Type B pancreatic cell (in vitro differentiated cells): Measurements from ENCODE around the gene SLC31A1. TPM values are rescaled to one million over a fixed set of nuclear protein-coding genes. Genes with fewer than 3 reads are reported as not detected.

Source experiments
- DNase-seq: peaks from one replicate; pipeline ENCODE4 v3.0.0; 2021; ENCODE audit warnings: mixed read lengths; ENCODE audit not compliant: unreplicated experiment; ENCODE audit errors: extremely low spot score
- H3K27ac Mint-ChIP-seq: 2 replicates; pipeline ENCODE4 v1.8.0; 2021; ENCODE audit warnings: mild to moderate bottlenecking, mixed read lengths
- H3K27me3 Mint-ChIP-seq: 2 replicates; pipeline ENCODE4 v1.8.0; 2021; ENCODE audit warnings: mixed read lengths
- H3K36me3 Mint-ChIP-seq: 2 replicates; pipeline ENCODE4 v1.8.0; 2021; ENCODE audit warnings: mixed read lengths
- H3K4me1 Mint-ChIP-seq: one replicate; pipeline ENCODE4 v1.8.0; 2021; ENCODE audit warnings: mixed read lengths; ENCODE audit not compliant: unreplicated experiment
- H3K4me3 Mint-ChIP-seq: 2 replicates; pipeline ENCODE4 v1.8.0; 2021; ENCODE audit warnings: mild to moderate bottlenecking, mixed read lengths
- H3K9me3 Mint-ChIP-seq: 2 replicates; pipeline ENCODE4 v1.8.0; 2021; ENCODE audit warnings: mixed read lengths
- total RNA-seq: library from RNA; stranded (reverse); gene quantifications from 2 replicates; pipeline ENCODE4 v1.2.1, GENCODE V29; 2021; ENCODE audit warnings: low replicate concordance
- TF ChIP-seq, protein P1 (sequence below): fragments of 200-600 bp; sonication (generic); conservative IDR thresholded peaks from 2 replicates; pipeline ENCODE4 v1.5.0; 2021; ENCODE audit warnings: antibody characterized with exemption, mild to moderate bottlenecking

The SLC31A1 gene
- total RNA-seq, 1 donor from 2014 or later, result 31.7 TPM

DNA sequence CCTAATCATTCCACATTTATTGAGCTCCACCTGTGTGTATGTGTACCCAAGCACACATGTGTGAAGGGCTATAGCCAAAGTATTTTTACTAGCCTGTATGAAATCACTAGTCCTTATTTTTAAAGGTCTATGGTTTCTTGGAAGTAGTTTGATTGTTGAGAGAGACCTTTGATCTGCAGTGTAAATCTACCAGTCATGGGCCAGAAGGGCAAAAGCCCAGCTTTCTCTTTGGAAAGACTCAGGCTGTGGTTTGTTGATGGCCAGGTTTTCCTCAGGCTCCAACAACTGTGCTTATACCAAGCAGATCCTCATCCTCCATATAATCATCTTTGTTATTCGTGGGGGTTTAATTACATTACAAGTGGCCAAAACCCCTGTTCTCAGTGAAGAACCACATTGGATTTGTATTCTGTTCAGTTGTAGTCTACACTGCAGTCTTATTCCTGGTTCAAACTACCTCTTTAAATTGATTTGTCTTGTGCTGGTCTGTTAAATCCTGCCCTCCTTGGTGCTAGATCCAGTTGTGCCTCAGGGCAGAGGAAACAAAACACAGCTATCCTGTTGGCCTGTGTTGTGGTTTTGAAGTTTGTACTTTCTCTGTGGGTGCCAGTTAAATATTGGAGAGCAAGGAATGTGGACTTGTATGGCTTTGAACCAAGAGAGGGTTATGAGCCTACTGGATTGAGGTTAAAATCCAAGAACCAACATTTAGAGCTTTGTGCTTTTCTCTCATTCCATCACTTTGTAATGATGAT is 40.8 kb downstream of the SLC31A1 start:
- H3K36me3 Mint-ChIP-seq, result peaks cover 26% of the 10 kb centered on the region
- no peaks in the 10 kb centered on the region for H3K27me3 Mint-ChIP-seq
- no peak for DNase-seq
- no peaks in the 10 kb centered on the region for H3K9me3 Mint-ChIP-seq
- H3K4me1 Mint-ChIP-seq, result no peaks in the 10 kb centered on the region
- H3K4me3 Mint-ChIP-seq, result no peak overlapping the region
- TF ChIP-seq, protein P1, sequence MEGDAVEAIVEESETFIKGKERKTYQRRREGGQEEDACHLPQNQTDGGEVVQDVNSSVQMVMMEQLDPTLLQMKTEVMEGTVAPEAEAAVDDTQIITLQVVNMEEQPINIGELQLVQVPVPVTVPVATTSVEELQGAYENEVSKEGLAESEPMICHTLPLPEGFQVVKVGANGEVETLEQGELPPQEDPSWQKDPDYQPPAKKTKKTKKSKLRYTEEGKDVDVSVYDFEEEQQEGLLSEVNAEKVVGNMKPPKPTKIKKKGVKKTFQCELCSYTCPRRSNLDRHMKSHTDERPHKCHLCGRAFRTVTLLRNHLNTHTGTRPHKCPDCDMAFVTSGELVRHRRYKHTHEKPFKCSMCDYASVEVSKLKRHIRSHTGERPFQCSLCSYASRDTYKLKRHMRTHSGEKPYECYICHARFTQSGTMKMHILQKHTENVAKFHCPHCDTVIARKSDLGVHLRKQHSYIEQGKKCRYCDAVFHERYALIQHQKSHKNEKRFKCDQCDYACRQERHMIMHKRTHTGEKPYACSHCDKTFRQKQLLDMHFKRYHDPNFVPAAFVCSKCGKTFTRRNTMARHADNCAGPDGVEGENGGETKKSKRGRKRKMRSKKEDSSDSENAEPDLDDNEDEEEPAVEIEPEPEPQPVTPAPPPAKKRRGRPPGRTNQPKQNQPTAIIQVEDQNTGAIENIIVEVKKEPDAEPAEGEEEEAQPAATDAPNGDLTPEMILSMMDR, result no peak
- peak overlapping the region; percentile 56 for H3K27ac Mint-ChIP-seq

DNA sequence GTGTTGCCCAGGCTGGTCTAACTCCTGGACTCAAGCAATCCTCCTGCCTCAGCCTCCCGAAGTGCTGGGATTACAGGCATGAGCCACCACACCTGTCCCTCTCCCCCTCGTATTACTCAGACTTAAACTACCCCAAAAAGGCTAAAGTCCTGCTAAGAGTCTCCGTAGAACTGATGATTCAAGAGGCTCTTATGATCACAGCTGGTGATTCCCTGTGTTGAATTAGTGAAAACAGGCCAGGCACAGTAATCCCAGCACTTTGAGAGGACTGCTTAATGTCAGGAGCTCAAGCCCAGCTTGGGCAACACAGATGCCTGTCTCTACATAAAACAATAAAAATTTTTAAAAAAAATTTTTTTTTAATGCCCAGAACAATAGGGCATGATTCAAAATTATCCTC is 44.8 kb downstream of the SLC31A1 start:
- Mint-ChIP-seq H3K36me3 (peaks cover 31% of the 10 kb centered on the region), H3K27me3 (no peaks in the 10 kb centered on the region), H3K27ac (no peak overlapping the region), H3K4me1 (no peaks in the 10 kb centered on the region), H3K4me3 (no peak overlapping the region), H3K9me3 (no peaks in the 10 kb centered on the region)
- no peak for DNase-seq
- TF ChIP-seq, protein P1, result no peak

DNA sequence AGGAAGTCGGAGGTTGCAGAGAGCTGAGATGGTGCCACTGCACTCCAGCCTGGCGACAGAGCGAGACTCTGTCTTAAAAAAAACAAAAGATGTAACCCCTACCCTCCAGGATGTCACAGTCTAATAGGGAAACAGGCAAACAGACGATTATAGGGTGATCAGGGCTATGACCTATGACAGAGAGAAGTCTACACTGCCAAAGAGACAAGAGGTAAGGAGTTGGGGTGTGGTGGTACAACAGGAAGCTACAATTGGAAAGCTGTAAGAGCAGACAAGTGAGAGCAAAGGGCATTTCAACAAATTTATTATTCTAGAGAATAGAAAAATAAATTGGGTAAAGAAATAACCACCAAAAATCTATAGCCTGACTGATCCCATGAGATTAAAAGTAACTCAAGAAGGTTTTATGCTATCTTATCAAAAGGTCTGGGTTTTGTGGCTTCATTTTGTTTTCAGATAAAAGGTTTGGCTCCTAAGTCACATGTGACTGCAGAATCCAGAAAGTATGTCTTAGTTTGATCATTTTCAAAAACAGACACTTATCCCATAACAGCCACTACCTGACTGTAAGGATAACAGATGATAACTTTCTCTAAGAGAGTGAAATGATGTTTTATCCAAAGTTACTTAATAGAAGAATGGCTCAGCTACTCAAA is 46.7 kb downstream of the SLC31A1 start:
- DNase-seq, result no peak
- Mint-ChIP-seq H3K4me1 (no peaks in the 10 kb centered on the region), H3K27me3 (no peaks in the 10 kb centered on the region), H3K9me3 (no peaks in the 10 kb centered on the region), H3K4me3 (no peak overlapping the region), H3K36me3 (peaks cover 24% of the 10 kb centered on the region), H3K27ac (no peak overlapping the region)
- TF ChIP-seq, protein P1, result no peak

DNA sequence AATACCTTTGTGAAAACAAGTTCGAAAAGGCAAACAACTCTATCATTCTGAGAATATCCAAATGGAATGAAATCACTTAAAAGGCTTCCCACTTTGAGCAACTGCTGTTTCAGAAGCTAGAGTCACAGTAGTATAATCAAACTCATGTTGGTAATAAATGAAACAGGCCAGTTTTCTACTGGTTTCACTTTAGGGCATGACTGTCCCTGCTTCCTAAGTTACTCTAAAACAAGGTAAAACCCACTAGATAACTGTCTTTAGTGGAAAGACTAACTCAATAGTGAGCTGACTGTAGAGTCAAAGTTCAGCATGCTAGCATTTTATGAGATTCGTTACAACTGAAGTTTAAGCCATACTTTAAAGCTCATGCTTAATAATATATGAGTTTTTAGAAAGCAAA is 48.0 kb downstream of the SLC31A1 start:
- DNase-seq, result no peak
- no peaks in the 10 kb centered on the region for H3K27me3 Mint-ChIP-seq
- H3K4me3 Mint-ChIP-seq, result no peak overlapping the region
- no peaks in the 10 kb centered on the region for H3K9me3 Mint-ChIP-seq
- peaks cover 4% of the 10 kb centered on the region for H3K4me1 Mint-ChIP-seq
- H3K36me3 Mint-ChIP-seq, result peaks cover 24% of the 10 kb centered on the region
- no peak overlapping the region for H3K27ac Mint-ChIP-seq
- TF ChIP-seq, protein P1, result no peak

DNA sequence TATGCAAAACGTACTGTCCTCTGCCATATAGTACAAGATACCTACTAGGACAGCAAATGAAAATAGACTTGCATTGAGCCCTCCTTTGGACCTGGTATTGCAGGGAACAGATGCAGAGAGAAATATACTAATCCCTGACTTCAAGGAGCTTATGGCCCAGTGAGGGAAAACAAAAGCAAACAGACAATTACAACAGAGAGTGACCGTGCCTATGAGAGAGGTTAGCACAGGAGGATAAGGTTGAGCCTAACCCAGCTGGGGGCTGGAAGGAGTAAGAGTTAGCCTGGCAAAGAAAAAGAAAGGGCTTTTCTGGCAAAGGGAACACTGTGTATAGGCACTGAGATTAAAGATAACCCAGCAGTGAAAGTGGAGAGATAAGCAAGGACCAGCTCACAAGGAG is 48.5 kb downstream of the SLC31A1 start:
- TF ChIP-seq, protein P1, result no peak
- H3K4me1 Mint-ChIP-seq, result peaks cover 6% of the 10 kb centered on the region
- DNase-seq, result no peak
- H3K9me3 Mint-ChIP-seq, result no peaks in the 10 kb centered on the region
- H3K36me3 Mint-ChIP-seq, result peaks cover 22% of the 10 kb centered on the region
- H3K4me3 Mint-ChIP-seq, result no peak overlapping the region
- no peaks in the 10 kb centered on the region for H3K27me3 Mint-ChIP-seq
- no peak overlapping the region for H3K27ac Mint-ChIP-seq
